HUES48 (cell line): ENCODE results near the gene SPATA19.
"Not testable (repeated sequence)": the region's sequence is repeated elsewhere in the genome, so short reads cannot be mapped to it uniquely, and the experiment has no call there.

ENCODE experiments used
- H3K27ac ChIP-seq: one replicate; pipeline ENCODE4 v1.7.0; 2013; ENCODE audit warnings: low read depth, low read length, inconsistent platforms
- H3K27me3 ChIP-seq: 2 replicates; pipeline ENCODE4 v1.6.1; 2013; ENCODE audit warnings: mild to moderate bottlenecking, low read length; ENCODE audit not compliant: control insufficient read depth, insufficient read depth
- H3K36me3 ChIP-seq: 2 replicates; pipeline ENCODE4 v1.6.1; 2013; ENCODE audit warnings: low read length; ENCODE audit not compliant: control insufficient read depth, insufficient read depth
- H3K4me1 ChIP-seq: 2 replicates; pipeline ENCODE4 v1.6.1; 2013; ENCODE audit warnings: mild to moderate bottlenecking, low read length; ENCODE audit not compliant: control insufficient read depth, insufficient read depth
- H3K4me3 ChIP-seq: 2 replicates; pipeline ENCODE4 v1.5.1; 2013; ENCODE audit warnings: mild to moderate bottlenecking, low read depth, low read length
- H3K9ac ChIP-seq: 2 replicates; pipeline ENCODE4 v1.6.1; 2013; ENCODE audit warnings: mild to moderate bottlenecking, low read depth, low read length, moderate library complexity
- H3K9me3 ChIP-seq: 2 replicates; pipeline ENCODE4 v1.6.1; 2013; ENCODE audit warnings: low read length; ENCODE audit not compliant: control insufficient read depth, insufficient read depth

The SPATA19 gene

DNA sequence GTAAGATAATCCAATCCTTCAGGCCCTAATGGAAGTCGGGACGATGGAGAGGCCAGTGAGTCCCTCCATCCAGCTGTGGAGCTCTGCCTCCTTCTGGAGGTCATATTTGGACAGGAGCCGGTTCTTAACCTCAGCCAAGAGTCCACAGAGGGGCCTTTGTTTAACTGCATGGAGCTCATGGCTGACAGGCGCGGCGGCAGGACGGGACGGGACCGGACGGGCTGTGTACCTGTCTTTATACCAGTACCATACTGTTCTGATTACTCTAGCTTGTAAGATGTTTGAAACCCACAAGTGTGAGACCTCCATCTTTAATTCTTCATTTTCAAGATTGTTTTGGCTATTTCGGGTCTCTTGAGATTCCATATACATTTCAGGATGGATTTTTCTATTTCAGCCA, 20.2 kb upstream of the SPATA19 start:
- no peaks in the 10 kb centered on the region for H3K36me3 ChIP-seq
- H3K27me3 ChIP-seq = no peaks in the 10 kb centered on the region
- no peaks in the 10 kb centered on the region for H3K9me3 ChIP-seq
- H3K9ac ChIP-seq = no peak overlapping the region
- H3K27ac ChIP-seq = no peak overlapping the region
- no peak overlapping the region for H3K4me3 ChIP-seq
- H3K4me1 ChIP-seq = no peaks in the 10 kb centered on the region

DNA sequence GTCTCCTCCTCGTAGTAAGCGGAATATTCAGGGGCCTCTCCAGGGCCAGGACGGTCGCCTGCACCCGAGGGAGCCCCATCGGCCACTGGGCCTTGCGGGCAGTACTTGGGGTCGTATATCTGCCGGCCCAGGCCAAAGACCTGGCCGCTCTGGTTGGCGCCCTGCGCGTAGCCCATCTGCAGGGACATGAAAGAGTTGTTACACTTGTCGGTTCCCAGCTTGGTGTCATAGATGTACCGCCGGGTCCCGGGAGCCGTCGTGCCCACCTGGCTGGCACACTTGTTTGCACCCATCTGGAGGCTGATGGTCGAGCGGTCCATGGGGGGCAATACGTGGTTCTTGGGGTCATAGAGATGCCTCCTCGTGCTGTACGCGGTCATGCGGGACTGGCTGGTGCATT, 19.4 kb upstream of the SPATA19 start:
- Histone ChIP-seq H3K27ac (no peak overlapping the region), H3K9ac (no peak overlapping the region), H3K4me1 (no peaks in the 10 kb centered on the region), H3K27me3 (no peaks in the 10 kb centered on the region), H3K36me3 (no peaks in the 10 kb centered on the region), H3K4me3 (no peak overlapping the region), H3K9me3 (no peaks in the 10 kb centered on the region)

DNA sequence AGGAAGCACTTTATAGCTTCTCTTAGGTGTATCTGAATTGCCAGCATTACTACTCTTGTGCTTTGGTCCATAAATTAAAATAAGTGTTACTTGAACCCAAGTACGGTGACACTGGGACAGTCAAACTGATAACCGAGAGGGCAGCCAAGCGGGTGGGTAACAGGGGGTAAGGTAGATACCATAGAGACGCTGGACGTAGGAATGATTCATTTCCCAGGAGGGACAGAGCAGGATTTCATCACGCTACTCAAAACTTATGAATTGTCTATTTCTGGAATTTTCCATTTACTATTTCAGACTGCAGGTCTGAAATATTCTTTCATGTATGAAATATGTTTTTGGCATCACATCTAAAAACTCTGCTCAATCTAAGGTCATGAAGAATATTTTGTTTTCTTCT, 14.8 kb upstream of the SPATA19 start:
- H3K36me3 ChIP-seq = no peaks in the 10 kb centered on the region
- peaks cover 4% of the 10 kb centered on the region; the same call in 1 of the 2 replicates for H3K9me3 ChIP-seq
- no peak overlapping the region for H3K4me3 ChIP-seq
- H3K9ac ChIP-seq = no peak overlapping the region
- H3K27ac ChIP-seq = no peak overlapping the region
- H3K4me1 ChIP-seq = peaks cover 6% of the 10 kb centered on the region
- no peaks in the 10 kb centered on the region for H3K27me3 ChIP-seq

DNA sequence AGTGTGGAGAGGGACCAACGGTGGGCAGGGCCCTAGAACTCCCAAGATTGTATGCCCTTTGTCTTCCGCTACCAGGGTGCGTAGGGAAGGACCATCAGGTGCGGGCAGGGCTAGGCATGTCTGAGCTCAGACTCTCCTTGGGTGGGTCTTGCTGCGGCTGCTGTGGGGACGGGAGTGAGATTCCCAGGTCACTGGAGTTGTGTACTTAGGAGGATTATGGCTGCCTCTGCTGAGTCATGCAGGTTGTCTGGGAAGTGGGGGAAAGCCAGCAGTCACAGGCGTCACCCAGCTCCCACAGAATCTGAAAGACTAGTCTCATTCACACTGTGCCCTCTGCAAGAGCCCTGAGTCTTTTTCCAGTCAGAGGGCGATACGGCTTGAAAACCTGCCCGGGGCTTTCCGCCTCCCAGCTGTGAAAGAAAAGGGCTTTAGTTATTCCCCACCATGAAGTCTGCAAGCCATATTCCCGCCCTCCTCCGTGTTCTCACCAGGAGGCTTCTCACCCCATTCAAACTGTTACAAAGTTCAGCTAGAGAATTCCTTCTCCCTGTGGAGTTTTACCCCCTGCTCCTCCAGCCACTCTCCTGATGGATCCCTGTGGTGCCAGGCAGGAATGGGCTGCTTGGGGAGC, 9.1 kb upstream of the SPATA19 start:
- Histone ChIP-seq H3K4me1 (peaks cover 25% of the 10 kb centered on the region), H3K9ac (peak overlapping the region; percentile 60; the same call in 1 of the 2 replicates), H3K27ac (peak overlapping the region; percentile 96), H3K4me3 (0 out of 2 replicates have a peak overlapping the region, but pooled peaks have one; percentile 12)
- not testable (repeated sequence) for H3K36me3 ChIP-seq, H3K27me3 ChIP-seq, H3K9me3 ChIP-seq

DNA sequence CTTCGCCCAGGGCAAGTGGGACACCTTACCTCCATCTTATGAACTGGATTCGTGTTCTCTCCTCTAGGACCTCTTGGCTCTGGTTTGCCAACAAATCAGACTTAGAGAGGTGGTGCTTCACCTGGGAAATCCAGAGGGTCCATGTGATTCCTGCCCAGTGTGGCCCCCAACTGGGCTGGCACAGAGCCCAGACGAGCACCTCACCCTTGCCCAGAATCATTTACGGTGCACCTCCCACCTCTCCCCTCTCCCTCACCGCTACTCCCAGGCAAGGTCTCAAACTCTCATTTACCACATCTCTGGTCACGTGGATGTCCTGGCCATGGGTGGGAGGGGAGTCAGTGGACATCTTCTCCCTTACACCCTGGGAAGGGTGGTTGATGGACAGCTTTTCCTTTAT, 1.1 kb downstream of the SPATA19 start:
- Histone ChIP-seq H3K36me3 (no peaks in the 10 kb centered on the region), H3K4me1 (no peaks in the 10 kb centered on the region), H3K4me3 (no peak overlapping the region), H3K9ac (no peak overlapping the region), H3K9me3 (no peaks in the 10 kb centered on the region), H3K27me3 (no peaks in the 10 kb centered on the region), H3K27ac (no peak overlapping the region)

DNA sequence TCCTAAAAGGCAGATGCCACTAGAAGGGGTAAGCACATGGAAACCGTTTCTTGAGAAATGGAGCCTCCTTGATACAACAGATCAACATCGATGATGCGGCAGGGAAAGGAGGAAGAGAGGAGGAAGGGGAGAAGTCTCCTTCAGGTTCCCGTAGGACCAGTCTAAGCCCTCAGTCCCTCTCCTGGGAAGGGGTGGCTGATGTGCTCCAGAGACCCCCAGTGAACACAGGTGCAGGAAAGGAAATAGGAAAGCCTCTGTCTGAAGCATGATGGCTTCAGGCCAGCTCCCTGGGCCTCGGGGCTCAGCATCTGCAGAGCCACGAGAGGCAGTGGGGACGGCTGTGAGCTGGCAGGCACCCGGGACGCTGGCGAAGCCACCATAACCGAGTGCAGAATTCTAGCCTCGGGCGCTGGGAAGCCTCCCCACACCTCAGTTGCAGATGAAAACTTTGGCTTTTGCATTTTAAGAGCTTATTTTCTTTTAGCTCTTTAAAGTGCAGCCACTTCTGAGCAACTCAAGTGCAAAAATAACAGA, 1.8 kb downstream of the SPATA19 start:
- Histone ChIP-seq H3K4me1 (no peaks in the 10 kb centered on the region), H3K4me3 (no peak overlapping the region), H3K27me3 (no peaks in the 10 kb centered on the region), H3K27ac (no peak overlapping the region), H3K9me3 (no peaks in the 10 kb centered on the region), H3K36me3 (no peaks in the 10 kb centered on the region), H3K9ac (no peak overlapping the region)

DNA sequence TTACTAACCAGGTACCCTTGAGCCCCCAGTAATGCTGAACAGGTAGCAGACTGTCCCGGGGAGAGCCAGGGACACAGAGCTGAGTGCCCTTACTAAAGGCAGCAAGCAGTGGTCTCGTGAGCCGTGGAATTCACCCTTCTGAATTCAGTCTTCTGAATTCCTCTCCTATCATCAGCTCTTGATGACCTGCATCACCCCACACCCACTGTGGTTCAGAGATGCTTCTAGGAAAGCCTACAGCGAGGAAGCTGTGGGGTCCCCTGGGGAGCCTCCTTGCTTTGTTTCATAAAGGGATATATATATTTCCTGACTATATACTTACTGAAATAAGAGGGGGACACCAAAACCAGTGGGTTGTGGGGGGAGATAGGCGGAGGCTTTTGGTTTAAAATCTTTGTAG, 2.6 kb downstream of the SPATA19 start:
- Histone ChIP-seq H3K27me3 (no peaks in the 10 kb centered on the region), H3K9me3 (no peaks in the 10 kb centered on the region), H3K4me1 (no peaks in the 10 kb centered on the region), H3K4me3 (no peak overlapping the region), H3K36me3 (no peaks in the 10 kb centered on the region), H3K27ac (no peak overlapping the region), H3K9ac (no peak overlapping the region)

DNA sequence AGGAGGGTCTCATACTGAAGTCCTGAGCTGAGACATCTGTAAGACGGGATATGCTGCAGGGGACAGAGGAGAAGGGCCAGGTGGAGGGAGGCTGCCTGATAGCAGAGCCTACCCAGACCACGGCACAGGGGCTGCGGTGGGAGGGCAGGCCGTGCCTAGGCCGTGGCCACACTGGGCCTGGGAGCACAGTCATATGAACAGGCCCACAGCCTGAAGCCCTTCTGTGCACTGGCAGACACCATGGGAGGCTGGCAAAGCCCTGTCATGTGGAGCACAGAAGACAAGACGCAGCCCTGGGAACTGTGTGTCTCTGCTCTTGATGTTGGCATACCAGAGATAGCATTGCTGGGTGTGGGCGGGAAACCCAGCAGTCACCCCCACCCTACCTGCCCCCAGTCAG, 3.3 kb downstream of the SPATA19 start:
- H3K9me3 ChIP-seq = no peaks in the 10 kb centered on the region
- no peaks in the 10 kb centered on the region for H3K36me3 ChIP-seq
- H3K4me1 ChIP-seq = no peaks in the 10 kb centered on the region
- no peak overlapping the region for H3K9ac ChIP-seq
- no peak overlapping the region for H3K27ac ChIP-seq
- no peak overlapping the region for H3K4me3 ChIP-seq
- no peaks in the 10 kb centered on the region for H3K27me3 ChIP-seq

DNA sequence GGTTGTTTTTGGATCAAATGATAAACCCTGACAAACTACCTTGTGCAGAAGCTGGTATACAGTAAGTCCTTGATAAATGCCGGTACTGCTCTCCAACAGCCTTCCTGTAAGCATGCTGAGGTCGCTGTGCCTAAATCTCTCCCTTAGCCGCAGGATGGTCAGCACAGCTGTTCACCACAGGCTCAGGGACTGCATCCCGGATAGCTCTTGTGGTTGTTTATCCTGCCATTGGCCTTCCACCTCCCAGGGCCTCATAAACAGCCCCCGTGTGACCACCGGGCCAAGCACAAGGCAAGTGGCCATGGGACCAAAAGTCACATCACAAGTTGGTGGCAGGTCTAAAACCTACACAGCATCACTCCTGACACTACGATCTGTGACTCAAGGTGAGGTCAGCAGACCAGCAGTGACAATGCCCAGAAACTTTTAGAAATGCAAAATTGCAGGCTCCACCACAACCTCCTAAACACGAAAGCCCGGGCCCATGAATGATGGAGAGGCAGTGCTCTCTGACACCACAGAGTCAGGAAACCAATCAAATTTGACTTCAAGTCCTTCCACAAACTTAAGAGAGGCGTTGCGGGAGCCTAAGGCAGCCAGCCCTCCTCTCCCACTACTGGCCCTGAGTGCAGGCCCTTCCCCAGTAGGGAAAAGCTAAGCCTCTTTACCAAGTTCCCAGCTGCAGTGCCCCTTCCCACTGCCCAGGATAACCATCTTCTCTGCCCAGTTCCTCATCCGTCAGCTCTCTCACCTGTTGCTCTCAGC, 3.9 kb downstream of the SPATA19 start:
- no peak overlapping the region for H3K9ac ChIP-seq
- H3K4me1 ChIP-seq = no peaks in the 10 kb centered on the region
- no peak overlapping the region for H3K27ac ChIP-seq
- no peaks in the 10 kb centered on the region for H3K27me3 ChIP-seq
- no peaks in the 10 kb centered on the region for H3K9me3 ChIP-seq
- no peak overlapping the region for H3K4me3 ChIP-seq
- no peaks in the 10 kb centered on the region for H3K36me3 ChIP-seq

DNA sequence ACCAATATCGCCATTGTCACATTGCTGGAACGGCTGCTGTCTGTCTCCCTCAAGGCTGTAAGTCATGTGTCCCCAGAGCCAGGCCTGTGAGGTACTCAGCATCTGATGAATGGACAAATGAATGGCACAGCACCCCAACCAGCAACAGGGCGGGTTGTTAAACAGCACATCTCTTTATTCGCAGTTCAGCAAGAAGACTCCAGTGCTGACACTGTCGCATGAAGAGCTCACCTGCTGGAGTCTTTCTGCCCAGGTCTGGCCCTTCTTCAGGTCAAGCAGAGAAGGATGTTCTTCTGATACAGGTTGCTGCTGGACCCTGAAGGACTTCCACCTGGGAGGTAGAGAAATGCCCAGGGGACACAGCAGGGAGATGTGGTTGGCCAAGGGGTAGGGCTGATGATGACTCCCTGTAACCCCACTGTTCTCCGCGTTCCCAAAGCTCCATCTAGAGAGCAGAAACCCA, 4.8 kb downstream of the SPATA19 start:
- Histone ChIP-seq H3K4me1 (no peaks in the 10 kb centered on the region), H3K9ac (no peak overlapping the region), H3K27ac (no peak overlapping the region), H3K4me3 (no peak overlapping the region), H3K36me3 (no peaks in the 10 kb centered on the region), H3K9me3 (no peaks in the 10 kb centered on the region), H3K27me3 (no peaks in the 10 kb centered on the region)
